Transverse colon (tissue), 4 donors: ENCODE measurements around the gene FRAS1. TPM values are rescaled to one million over a fixed set of nuclear protein-coding genes. Genes with fewer than 3 reads are reported as not detected.

Experiments used
- DNase-seq: peaks from one replicate; pipeline ENCODE4 v3.0.0-alpha.2; 2019
- H3K27ac ChIP-seq, 4 donors: fragments of 200-600 bp; sonication (generic); 2 replicates each; pipeline ENCODE4 v1.5.1; 2016 to 2018; ENCODE audit warnings: inconsistent platforms in 4 of 4
- H3K27me3 ChIP-seq: fragments of 200-600 bp; sonication (generic); 2 replicates; pipeline ENCODE4 v1.5.1; 2017; ENCODE audit warnings: inconsistent platforms
- H3K36me3 ChIP-seq, 4 donors: fragments of 200-600 bp; sonication (generic); 2 replicates each; pipeline ENCODE4 v1.5.1; 2017 to 2019; ENCODE audit warnings: inconsistent platforms in 4 of 4
- H3K4me1 ChIP-seq, 4 donors: fragments of 200-600 bp; sonication (generic); 2 replicates each; pipeline ENCODE4 v1.5.1; 2017 to 2020; ENCODE audit warnings: inconsistent platforms in 4 of 4
- H3K4me3 ChIP-seq, 4 donors: fragments of 200-600 bp; sonication (generic); 1 replicate in 1 of 4; 2 replicates in 3 of 4; pipeline versions ENCODE4 v1.5.1 to v1.6.1; 2017 to 2019; ENCODE audit warnings: inconsistent platforms in 4 of 4
- H3K9me3 ChIP-seq, 2 donors: fragments of 200-600 bp; sonication (generic); 2 replicates each; pipeline ENCODE4 v1.5.1; 2017 to 2019; ENCODE audit warnings: inconsistent platforms in 2 of 2
- CTCF ChIP-seq, 5 experiments: fragments of 200-600 bp in 3 of 5; fragments of 450-650 bp in 2 of 5; sonication (generic) in 3 of 5; IDR thresholded peaks; 1 replicate in 2 of 5; 2 replicates in 3 of 5; pipeline ENCODE4 v1.5.1; 2016 to 2017; ENCODE audit warnings: antibody characterized with exemption in 5 of 5, inconsistent platforms in 3 of 5, mild to moderate bottlenecking in 2 of 5, moderate library complexity in 1 of 5
- EP300 ChIP-seq: sonication (generic); formaldehyde crosslinking; IDR thresholded peaks from one replicate; pipeline ENCODE4 v1.6.1; 2017; ENCODE audit warnings: antibody characterized with exemption, low read depth
- POLR2A ChIP-seq: fragments of 450-650 bp; IDR thresholded peaks from one replicate; pipeline ENCODE4 v1.6.1; 2016; ENCODE audit warnings: antibody characterized with exemption, mild to moderate bottlenecking, moderate library complexity
- POLR2AphosphoS5 ChIP-seq, 3 donors: sonication (generic); formaldehyde crosslinking; IDR thresholded peaks; one replicate each; pipeline ENCODE4 v1.6.1; 2016; ENCODE audit warnings: antibody characterized with exemption in 3 of 3
- WGBS, 2 donors: methylation state at CpG; one replicate each; pipeline ENCODE4 v1.1.5; 2018; ENCODE audit warnings: low coverage in 1 of 2; 5-methylcytosine and 5-hydroxymethylcytosine counted together
- in situ Hi-C, 4 donors: fragments of 200-750 bp; cut with MboI; loops; one replicate each; pipeline versions ENCODE4 v1.15.0 to v1.15.1; 2017; ENCODE audit warnings: low sequenced_read_pairs in 3 of 4, low pct_ligation_motif_present in 1 of 4, low pct_unique_long_range_greater_than_20kb in 1 of 4
- intact Hi-C: fragments of 100-400 bp; cut with DNase I; formaldehyde crosslinking; loops from one replicate; pipeline ENCODE4 v1.15.1; 2023; ENCODE audit warnings: low total_unique reads
- total RNA-seq, 4 donors: library from RNA; depleted of rRNA; stranded (reverse); fragments of >200 nt; gene quantifications; one replicate each; pipeline ENCODE4 v1.1.0, GENCODE V29; 2016

The FRAS1 gene
- total RNA-seq, 4 donors from 2014 or later = 1.8 to 9.7 (median 3.1) TPM

- Histone ChIP-seq H3K4me1 (no peaks in the 10 kb centered on the region), H3K4me3 (no peak overlapping the region), H3K36me3 (no peaks in the 10 kb centered on the region), H3K27ac (no peak overlapping the region), H3K27me3 (no peaks in the 10 kb centered on the region), H3K9me3 (no peaks in the 10 kb centered on the region)
- WGBS, 2 donors = 75 to 100% methylated on average over 1 to 2 of the region's 2 CpGs
- DNase-seq = no peak
- TF ChIP-seq POLR2A = no peak
- TF ChIP-seq POLR2AphosphoS5 (IDR thresholded peaks at IDR 0.05) = no peak
- TF ChIP-seq CTCF (IDR thresholded peaks at IDR 0.05) = no peak
- no peak for TF ChIP-seq EP300
- in situ Hi-C loops = loop anchor here in 1 of 4 donors (25.0 kb wide), 1 partner anchor 791 kb away; no protein-coding TSS in a partner anchor
- intact Hi-C loops = loop anchor here (5.0 kb wide), 1 partner anchor 876 kb away; no protein-coding TSS in a partner anchor
Measured at GRCh38 chr4:78070731-78071282, 13.7 kb downstream of the FRAS1 start.

- in situ Hi-C loops (loop anchor here in 1 of 4 donors (25.0 kb wide), 1 partner anchor 788 kb away; no protein-coding TSS in a partner anchor), intact Hi-C loops (loop anchor here (5.0 kb wide), 1 partner anchor 873 kb away; no protein-coding TSS in a partner anchor)
- Histone ChIP-seq H3K36me3 (no peaks in the 10 kb centered on the region), H3K4me1 (peaks cover 0 to under 1% (median 0%) of the 10 kb centered on the region in 4 donors), H3K9me3 (no peaks in the 10 kb centered on the region), H3K27ac (no peak overlapping the region), H3K27me3 (no peaks in the 10 kb centered on the region), H3K4me3 (no peak overlapping the region)
- TF ChIP-seq POLR2AphosphoS5 (IDR thresholded peaks at IDR 0.05) (no peak), EP300 (no peak), CTCF (IDR thresholded peaks at IDR 0.05) (no peak), POLR2A (no peak)
- WGBS, 2 donors = 72 to 86% methylated on average over 3 of the region's 3 CpGs
- no peak for DNase-seq
Measured at GRCh38 chr4:78074759-78075158, 17.6 kb downstream of the FRAS1 start.

GRCh38 chr4:78075986-78076385 lies 18.9 kb downstream of the FRAS1 start:
- Histone ChIP-seq H3K27ac (no peak overlapping the region), H3K4me3 (no peak overlapping the region), H3K36me3 (no peaks in the 10 kb centered on the region), H3K27me3 (no peaks in the 10 kb centered on the region), H3K9me3 (no peaks in the 10 kb centered on the region), H3K4me1 (peaks cover 0 to 3% (median 0%) of the 10 kb centered on the region in 4 donors)
- intact Hi-C loops = no loop called here
- in situ Hi-C loops = no loop called here
- TF ChIP-seq EP300 (no peak), CTCF (IDR thresholded peaks at IDR 0.05) (no peak)
- DNase-seq = no peak
- 85% methylated on average over 1 of the region's 1 CpG; no CpG with 5 or more reads in 1 of the 2 donors for WGBS, 2 donors

GRCh38 chr4:78078101-78078500 lies 21.0 kb downstream of the FRAS1 start:
- in situ Hi-C loops = no loop called here

More at GRCh38 chr4:78078101-78078500, 21.0 kb downstream of the FRAS1 start:
- no peak for TF ChIP-seq EP300
- TF ChIP-seq POLR2A = no peak
- H3K9me3 ChIP-seq = no peaks in the 10 kb centered on the region
- H3K4me3 ChIP-seq = no peak overlapping the region
- WGBS, 2 donors = 83 to 97% methylated on average over 1 of the region's 1 CpG
- H3K27me3 ChIP-seq = no peaks in the 10 kb centered on the region
- peaks cover 0 to 3% (median 0%) of the 10 kb centered on the region in 4 donors for H3K4me1 ChIP-seq
- no peaks in the 10 kb centered on the region for H3K36me3 ChIP-seq
- intact Hi-C loops = no loop called here
- no peak overlapping the region for H3K27ac ChIP-seq
- no peak for DNase-seq
